OCI-LY1 (cell line): Measurements from ENCODE around the gene PCDHB9.
"Not testable (repeated sequence)": the region's sequence is repeated elsewhere in the genome, so short reads cannot be mapped to it uniquely, and the experiment has no call there.

ENCODE experiments used
- H2AFZ ChIP-seq: fragments of 200-600 bp; sonication (generic), shearing (Covaris generic); 2 replicates; pipeline ENCODE4 v1.6.0; 2014; ENCODE audit warnings: antibody characterized with exemption, mild to moderate bottlenecking, low read length
- H3F3A ChIP-seq: fragments of 200-600 bp; sonication (generic), shearing (Covaris generic); 2 replicates; pipeline ENCODE4 v1.6.0; 2014; ENCODE audit warnings: mild to moderate bottlenecking, antibody characterized with exemption, low read length, moderate library complexity; ENCODE audit not compliant: insufficient read depth
- H3K27ac ChIP-seq: fragments of 200-600 bp; sonication (generic); 2 replicates; pipeline ENCODE4 v1.5.1; 2014; ENCODE audit warnings: low read length, mixed run types, mild to moderate bottlenecking, low read depth; ENCODE audit not compliant: poor library complexity, severe bottlenecking
- H3K27me3 ChIP-seq: fragments of 200-600 bp; sonication (generic); 2 replicates; pipeline ENCODE4 v1.6.0; 2014; ENCODE audit warnings: antibody characterized with exemption, mild to moderate bottlenecking, low read length, moderate library complexity; ENCODE audit not compliant: insufficient read depth
- H3K36me3 ChIP-seq: fragments of 200-600 bp; sonication (generic); 2 replicates; pipeline ENCODE4 v1.6.1; 2014; ENCODE audit warnings: mild to moderate bottlenecking, antibody characterized with exemption, low read length, moderate library complexity, mixed read lengths; ENCODE audit not compliant: insufficient read depth
- H3K4me1 ChIP-seq: fragments of 200-600 bp; sonication (generic); 2 replicates; pipeline ENCODE4 v1.5.1; 2014; ENCODE audit warnings: mild to moderate bottlenecking, low read length, moderate library complexity; ENCODE audit not compliant: insufficient read depth, severe bottlenecking
- H3K4me2 ChIP-seq: fragments of 200-600 bp; sonication (generic), shearing (Covaris generic); 2 replicates; pipeline ENCODE4 v1.6.1; 2014; ENCODE audit warnings: low read length
- H3K4me3 ChIP-seq: fragments of 200-600 bp; sonication (generic); 2 replicates; pipeline ENCODE4 v1.5.1; 2014; ENCODE audit warnings: low read length, low read depth, mild to moderate bottlenecking, mixed read lengths; ENCODE audit not compliant: poor library complexity, severe bottlenecking
- H3K79me2 ChIP-seq: fragments of 200-600 bp; shearing (Covaris generic); 2 replicates; pipeline ENCODE4 v1.6.1; 2016; ENCODE audit warnings: mixed run types, low read length, mixed read lengths; ENCODE audit not compliant: insufficient read depth
- H3K9ac ChIP-seq: fragments of 200-600 bp; sonication (generic), shearing (Covaris generic); 2 replicates; pipeline ENCODE4 v1.6.1; 2014; ENCODE audit warnings: mild to moderate bottlenecking, low read length, mixed read lengths
- H3K9me2 ChIP-seq: fragments of 200-600 bp; sonication (generic), shearing (Covaris generic); 2 replicates; pipeline ENCODE4 v1.6.1; 2014; ENCODE audit warnings: low read depth, mild to moderate bottlenecking, low read length, mixed read lengths
- H3K9me3 ChIP-seq: fragments of 200-600 bp; shearing (Covaris generic); 2 replicates; pipeline ENCODE4 v1.6.1; 2014; ENCODE audit warnings: low read length, mixed read lengths
- H4K20me1 ChIP-seq: fragments of 200-600 bp; sonication (generic), shearing (Covaris generic); 2 replicates; pipeline ENCODE4 v1.6.0; 2016; ENCODE audit warnings: mild to moderate bottlenecking, low read length; ENCODE audit not compliant: insufficient read depth
- EZH2 ChIP-seq: fragments of 200-600 bp; sonication (generic), shearing (Covaris generic); IDR thresholded peaks from 2 replicates; pipeline ENCODE4 v1.8.0; 2017; ENCODE audit warnings: borderline replicate concordance, mixed run types, mild to moderate bottlenecking, antibody characterized with exemption, low read length, moderate library complexity, mixed read lengths
- TF ChIP-seq, protein P1 (sequence below): fragments of 200-600 bp; sonication (generic), shearing (Covaris generic); IDR thresholded peaks from 2 replicates; pipeline ENCODE4 v1.5.1; 2017; ENCODE audit warnings: mild to moderate bottlenecking, antibody characterized with exemption, low read length, moderate library complexity, mixed read lengths

PCDHB9 gene

DNA sequence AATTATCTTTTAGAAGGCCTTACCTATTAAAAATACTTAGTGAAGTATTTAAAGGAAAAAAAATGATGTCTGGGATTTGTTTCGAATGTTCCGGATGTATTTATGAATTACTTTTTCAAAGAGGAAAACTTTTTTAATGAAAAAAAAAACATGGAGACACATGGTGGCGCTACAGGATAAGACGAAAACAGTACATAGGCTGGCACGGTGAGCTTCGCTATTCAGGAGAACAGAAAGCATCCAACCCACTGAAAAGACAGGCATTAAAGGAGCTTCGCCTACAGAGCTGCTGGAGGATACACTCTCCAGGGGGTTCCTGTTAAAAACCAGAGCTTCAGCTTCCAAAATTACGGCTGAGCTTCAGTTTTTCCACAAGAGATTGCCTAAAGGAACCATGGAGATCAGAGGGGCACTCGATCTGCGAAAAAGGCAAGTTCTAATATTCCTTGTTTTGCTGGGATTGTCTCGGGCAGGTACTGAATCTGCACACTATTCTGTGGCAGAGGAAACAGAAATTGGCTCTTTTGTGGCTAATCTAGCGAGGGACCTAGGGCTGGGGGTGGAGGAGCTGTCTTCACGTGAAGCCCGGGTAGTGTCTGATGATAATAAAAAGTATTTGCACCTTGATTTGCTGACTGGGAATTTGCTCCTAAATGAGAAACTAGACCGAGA, 36.3 kb downstream of the PCDHB9 start, which contains the start of gene PCDHB14:
Gene PCDHB14 (plus strand): TSS at position 232 of the 672 bp plus-strand sequence. CDS start 163 bp downstream, at position 395.
- Histone ChIP-seq H3K36me3 (no peaks in the 10 kb centered on the region), H3K27me3 (no peaks in the 10 kb centered on the region), H4K20me1 (no peaks in the 10 kb centered on the region), H3F3A (no peaks in the 10 kb centered on the region), H3K9me2 (no peaks in the 10 kb centered on the region), H3K9ac (peak within 1 kb of the TSS; percentile 57), H2AFZ (peak within 1 kb of the TSS; percentile 93), H3K4me2 (peak within 1 kb of the TSS; percentile 73), H3K79me2 (no peaks in the 10 kb centered on the region), H3K27ac (no peak within 1 kb of the TSS), H3K4me1 (peaks cover 10% of the 10 kb centered on the region), H3K4me3 (peak within 1 kb of the TSS; percentile 58), H3K9me3 (no peaks in the 10 kb centered on the region)
- no peak for TF ChIP-seq EZH2
- TF ChIP-seq, protein P1, sequence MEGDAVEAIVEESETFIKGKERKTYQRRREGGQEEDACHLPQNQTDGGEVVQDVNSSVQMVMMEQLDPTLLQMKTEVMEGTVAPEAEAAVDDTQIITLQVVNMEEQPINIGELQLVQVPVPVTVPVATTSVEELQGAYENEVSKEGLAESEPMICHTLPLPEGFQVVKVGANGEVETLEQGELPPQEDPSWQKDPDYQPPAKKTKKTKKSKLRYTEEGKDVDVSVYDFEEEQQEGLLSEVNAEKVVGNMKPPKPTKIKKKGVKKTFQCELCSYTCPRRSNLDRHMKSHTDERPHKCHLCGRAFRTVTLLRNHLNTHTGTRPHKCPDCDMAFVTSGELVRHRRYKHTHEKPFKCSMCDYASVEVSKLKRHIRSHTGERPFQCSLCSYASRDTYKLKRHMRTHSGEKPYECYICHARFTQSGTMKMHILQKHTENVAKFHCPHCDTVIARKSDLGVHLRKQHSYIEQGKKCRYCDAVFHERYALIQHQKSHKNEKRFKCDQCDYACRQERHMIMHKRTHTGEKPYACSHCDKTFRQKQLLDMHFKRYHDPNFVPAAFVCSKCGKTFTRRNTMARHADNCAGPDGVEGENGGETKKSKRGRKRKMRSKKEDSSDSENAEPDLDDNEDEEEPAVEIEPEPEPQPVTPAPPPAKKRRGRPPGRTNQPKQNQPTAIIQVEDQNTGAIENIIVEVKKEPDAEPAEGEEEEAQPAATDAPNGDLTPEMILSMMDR = peak; percentile 60

DNA sequence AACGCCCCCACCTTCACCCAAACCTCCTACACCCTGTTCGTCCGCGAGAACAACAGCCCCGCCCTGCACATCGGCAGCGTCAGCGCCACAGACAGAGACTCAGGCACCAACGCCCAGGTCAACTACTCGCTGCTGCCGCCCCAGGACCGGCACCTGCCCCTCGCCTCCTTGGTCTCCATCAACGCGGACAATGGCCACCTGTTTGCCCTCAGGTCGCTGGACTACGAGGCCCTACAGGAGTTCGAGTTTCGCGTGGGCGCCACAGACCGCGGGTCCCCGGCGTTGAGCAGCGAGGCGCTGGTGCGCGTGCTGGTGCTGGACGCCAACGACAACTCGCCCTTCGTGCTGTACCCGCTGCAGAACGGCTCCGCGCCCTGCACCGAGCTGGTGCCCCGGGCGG, 37.9 kb downstream of the PCDHB9 start:
- H3K9ac ChIP-seq, H3K4me3 ChIP-seq, H2AFZ ChIP-seq, H3K36me3 ChIP-seq, H3K27ac ChIP-seq, H3K9me3 ChIP-seq, H3K9me2 ChIP-seq, H3K4me2 ChIP-seq, H3K79me2 ChIP-seq, H3F3A ChIP-seq, H3K4me1 ChIP-seq, H3K27me3 ChIP-seq, H4K20me1 ChIP-seq: not testable (repeated sequence)

DNA sequence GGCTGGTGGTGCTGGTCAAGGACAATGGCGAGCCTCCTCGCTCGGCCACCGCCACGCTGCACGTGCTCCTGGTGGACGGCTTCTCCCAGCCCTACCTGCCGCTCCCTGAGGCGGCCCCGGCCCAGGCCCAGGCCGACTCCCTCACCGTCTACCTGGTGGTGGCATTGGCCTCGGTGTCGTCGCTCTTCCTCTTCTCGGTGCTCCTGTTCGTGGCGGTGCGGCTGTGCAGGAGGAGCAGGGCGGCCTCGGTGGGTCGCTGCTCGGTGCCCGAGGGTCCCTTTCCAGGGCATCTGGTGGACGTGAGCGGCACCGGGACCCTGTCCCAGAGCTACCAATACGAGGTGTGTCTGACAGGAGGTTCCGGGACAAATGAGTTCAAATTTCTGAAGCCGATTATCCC, 38.5 kb downstream of the PCDHB9 start:
- not testable (repeated sequence) for H3K9me3 ChIP-seq, H3K9ac ChIP-seq, H3K4me3 ChIP-seq, H3K4me1 ChIP-seq, H3K4me2 ChIP-seq, H3K79me2 ChIP-seq, H4K20me1 ChIP-seq, H3K27ac ChIP-seq, H3K9me2 ChIP-seq, H2AFZ ChIP-seq, H3K36me3 ChIP-seq, H3K27me3 ChIP-seq, H3F3A ChIP-seq

DNA sequence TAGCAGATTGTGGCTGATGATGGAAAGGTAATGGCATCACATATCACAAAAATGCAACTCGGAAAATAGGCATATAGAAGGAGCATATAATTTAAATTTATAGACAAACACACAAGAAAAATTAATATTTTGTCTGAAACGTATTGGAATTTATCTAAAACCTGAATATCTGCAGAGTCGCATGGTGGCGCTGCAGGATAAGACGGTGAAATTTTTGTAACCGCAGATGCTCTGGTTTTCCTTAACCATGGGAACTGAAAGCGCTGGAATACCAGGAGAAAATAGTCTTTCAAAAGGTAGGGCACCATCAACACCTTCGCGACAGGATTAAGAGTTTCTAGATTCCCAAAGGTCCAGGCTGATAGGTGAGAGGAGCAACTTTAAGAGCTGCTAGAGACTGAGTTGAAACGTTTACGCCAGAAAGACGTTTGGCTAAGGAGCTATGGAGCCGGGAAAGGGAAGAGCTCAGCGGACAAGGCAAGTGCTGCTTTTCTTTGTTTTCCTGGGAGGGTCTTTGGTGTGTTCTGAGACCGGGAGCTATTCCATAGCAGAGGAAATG, 47.2 kb downstream of the PCDHB9 start:
- no peak overlapping the region for H3K27ac ChIP-seq
- H3K9me2 ChIP-seq = no peaks in the 10 kb centered on the region
- no peak overlapping the region for H3K4me2 ChIP-seq
- no peaks in the 10 kb centered on the region for H4K20me1 ChIP-seq
- no peaks in the 10 kb centered on the region for H3K36me3 ChIP-seq
- H3F3A ChIP-seq = no peaks in the 10 kb centered on the region
- no peaks in the 10 kb centered on the region for H3K79me2 ChIP-seq
- H3K9me3 ChIP-seq = peaks cover 8% of the 10 kb centered on the region; the same call in 1 of the 2 replicates
- H2AFZ ChIP-seq = no peak overlapping the region
- TF ChIP-seq, protein P1 = no peak
- no peak for TF ChIP-seq EZH2
- no peaks in the 10 kb centered on the region for H3K27me3 ChIP-seq
- no peak overlapping the region for H3K9ac ChIP-seq
- H3K4me3 ChIP-seq = no peak overlapping the region
- no peaks in the 10 kb centered on the region for H3K4me1 ChIP-seq

DNA sequence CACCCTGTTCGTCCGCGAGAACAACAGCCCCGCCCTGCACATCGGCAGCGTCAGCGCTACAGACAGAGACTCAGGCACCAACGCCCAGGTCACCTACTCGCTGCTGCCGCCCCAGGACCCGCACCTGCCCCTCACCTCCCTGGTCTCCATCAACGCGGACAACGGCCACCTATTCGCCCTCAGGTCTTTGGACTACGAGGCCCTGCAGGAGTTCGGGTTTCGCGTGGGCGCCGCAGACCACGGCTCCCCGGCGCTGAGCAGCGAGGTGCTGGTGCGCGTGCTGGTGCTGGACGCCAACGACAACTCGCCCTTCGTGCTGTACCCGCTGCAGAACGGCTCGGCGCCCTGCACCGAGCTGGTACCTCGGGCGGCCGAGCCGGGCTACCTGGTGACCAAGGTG, 49.0 kb downstream of the PCDHB9 start:
- H3K9me3 ChIP-seq, H3K27ac ChIP-seq, H3K79me2 ChIP-seq, H3K4me1 ChIP-seq, H3K9ac ChIP-seq, H2AFZ ChIP-seq, H3K9me2 ChIP-seq, H4K20me1 ChIP-seq, H3K27me3 ChIP-seq, H3K36me3 ChIP-seq, H3F3A ChIP-seq, H3K4me2 ChIP-seq, H3K4me3 ChIP-seq: not testable (repeated sequence)
